ENCODE measurements around the gene CNBD2.
"Not testable (repeated sequence)": the region's sequence is repeated elsewhere in the genome, so short reads cannot be mapped to it uniquely, and the experiment has no call there.

CNBD2 gene

DNA sequence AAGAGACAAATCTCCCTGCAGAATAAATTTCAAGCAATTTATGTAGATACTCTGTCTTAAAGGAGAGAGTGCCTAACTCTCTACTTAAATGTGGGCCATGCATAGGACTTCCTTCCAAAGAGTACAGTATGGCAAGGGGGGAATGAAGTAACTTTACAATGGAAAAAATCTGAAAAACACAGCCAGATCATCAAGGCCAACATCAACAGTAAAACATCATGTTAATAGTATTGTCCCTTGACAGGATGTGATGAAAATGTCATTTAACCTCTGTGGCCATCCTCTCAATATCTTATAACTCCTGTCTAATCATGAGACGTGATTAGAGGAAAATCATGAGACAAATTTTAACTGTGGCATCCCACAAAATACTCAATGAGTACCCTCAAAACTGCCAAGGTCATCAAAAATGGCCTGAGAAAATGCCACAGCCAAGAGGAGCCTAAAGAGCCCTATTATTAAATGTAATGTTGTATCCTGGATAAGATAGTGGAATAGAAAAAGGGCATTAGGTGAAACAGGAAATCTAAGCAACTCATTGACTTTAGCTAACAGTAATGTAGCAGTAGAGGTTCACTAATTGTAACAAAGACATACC is 47.5 kb downstream of the CNBD2 start:
- Histone ChIP-seq H3K27me3 (no peaks in the 10 kb centered on the region), H3K9me3 (no peaks in the 10 kb centered on the region), H3K36me3 (no peaks in the 10 kb centered on the region), H3K27ac (no peak overlapping the region), H3K4me1 (ENCODE audit: control insufficient read depth in 1 of 2, insufficient read depth in 1 of 2, low read depth in 1 of 2, low read length in 1 of 2) (no peaks in the 10 kb centered on the region), H3K4me3 (ENCODE audit: low read depth in 1 of 2, low read length in 1 of 2) (no peak overlapping the region)
- TF ChIP-seq CTCF (IDR thresholded peaks at IDR 0.05) = no peak

GRCh38 chr20:36017048-36017951 is 48.9 kb downstream of the CNBD2 start:
- Histone ChIP-seq H3K27ac (no peak overlapping the region), H3K4me1 (ENCODE audit: control insufficient read depth in 1 of 2, insufficient read depth in 1 of 2, low read depth in 1 of 2, low read length in 1 of 2) (no peaks in the 10 kb centered on the region), H3K27me3 (no peaks in the 10 kb centered on the region), H3K4me3 (ENCODE audit: low read depth in 1 of 2, low read length in 1 of 2) (no peak overlapping the region), H3K9me3 (no peaks in the 10 kb centered on the region), H3K36me3 (no peaks in the 10 kb centered on the region)
- no peak for TF ChIP-seq CTCF (IDR thresholded peaks at IDR 0.05)

- no peak overlapping the region for H3K27ac ChIP-seq
- no peak overlapping the region for H3K4me3 ChIP-seq (ENCODE audit: low read depth in 1 of 2, low read length in 1 of 2)
- no peaks in the 10 kb centered on the region for H3K4me1 ChIP-seq (ENCODE audit: control insufficient read depth in 1 of 2, insufficient read depth in 1 of 2, low read depth in 1 of 2, low read length in 1 of 2)
- H3K27me3 ChIP-seq = no peaks in the 10 kb centered on the region
- no peaks in the 10 kb centered on the region for H3K9me3 ChIP-seq
- TF ChIP-seq CTCF (IDR thresholded peaks at IDR 0.05) = no peak
- no peaks in the 10 kb centered on the region for H3K36me3 ChIP-seq
Observed at GRCh38 chr20:36018208-36018988, 50.0 kb downstream of the CNBD2 start.

DNA sequence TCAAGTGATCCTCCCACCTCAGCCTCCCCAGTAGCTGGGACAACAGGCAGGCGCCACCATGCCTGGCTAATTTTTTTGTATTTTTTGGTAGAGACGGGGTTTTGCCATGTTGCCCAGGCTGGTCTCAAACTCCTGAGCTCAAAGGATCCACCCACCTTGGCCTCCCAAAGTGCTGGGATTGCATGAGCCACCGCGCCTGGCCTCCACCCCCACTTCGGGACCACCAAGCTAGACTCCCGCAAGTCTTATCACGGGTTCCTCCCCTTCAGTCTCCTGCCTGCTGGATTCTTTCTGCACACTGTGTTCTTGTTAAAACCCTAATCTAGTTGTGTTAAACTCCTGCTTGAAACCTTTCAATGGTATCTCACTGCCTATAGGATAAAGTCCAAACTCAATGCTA is 57.7 kb downstream of the CNBD2 start:
- H3K4me3 ChIP-seq (ENCODE audit: low read depth in 1 of 2, low read length in 1 of 2); H3K4me1 ChIP-seq (ENCODE audit: control insufficient read depth in 1 of 2, insufficient read depth in 1 of 2, low read depth in 1 of 2, low read length in 1 of 2); H3K27me3 ChIP-seq; H3K9me3 ChIP-seq; H3K36me3 ChIP-seq; H3K27ac ChIP-seq: not testable (repeated sequence)

DNA sequence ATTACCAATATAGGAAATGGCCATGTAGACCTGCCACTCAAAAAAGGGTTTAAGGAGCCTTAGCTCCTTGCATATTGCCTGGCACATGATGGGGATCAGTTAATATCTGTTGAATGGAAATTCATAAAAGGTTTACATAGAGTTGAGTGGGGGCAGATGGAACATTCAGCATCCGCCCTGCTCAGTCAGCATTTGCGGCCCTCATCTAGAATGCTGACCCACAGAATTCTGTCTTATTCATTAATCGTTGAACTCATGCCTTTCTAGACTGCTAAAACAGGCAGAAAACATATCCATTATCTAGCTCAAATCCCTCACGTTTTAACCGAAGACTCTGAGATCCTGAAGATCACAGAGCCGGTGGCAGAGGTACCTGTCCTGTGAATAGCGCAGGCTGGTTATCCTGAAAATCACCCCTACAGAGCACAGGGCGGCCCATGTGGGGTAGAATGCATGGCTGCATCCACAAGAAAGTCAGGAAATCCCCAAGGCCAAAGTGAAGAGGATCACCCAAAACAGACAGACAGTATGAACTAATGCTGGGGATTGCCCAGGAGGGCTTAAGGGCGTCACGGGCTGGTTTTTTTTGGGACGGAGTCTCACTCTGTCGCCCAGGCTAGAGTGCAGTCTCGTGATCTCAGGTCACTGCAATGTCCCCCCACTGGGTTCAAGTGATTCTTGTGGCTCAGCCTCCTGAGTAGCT is 59.9 kb downstream of the CNBD2 start:
- H3K9me3 ChIP-seq = no peaks in the 10 kb centered on the region
- H3K4me1 ChIP-seq (ENCODE audit: control insufficient read depth in 1 of 2, insufficient read depth in 1 of 2, low read depth in 1 of 2, low read length in 1 of 2) = no peaks in the 10 kb centered on the region
- no peak overlapping the region for H3K4me3 ChIP-seq (ENCODE audit: low read depth in 1 of 2, low read length in 1 of 2)
- TF ChIP-seq CTCF (IDR thresholded peaks at IDR 0.05) = no peak
- peaks cover 9% of the 10 kb centered on the region for H3K27me3 ChIP-seq
- H3K27ac ChIP-seq = no peak overlapping the region
- H3K36me3 ChIP-seq = no peaks in the 10 kb centered on the region

Measured in neutrophil (primary cell).